ENCODE results near the gene HSPA8.

DNA sequence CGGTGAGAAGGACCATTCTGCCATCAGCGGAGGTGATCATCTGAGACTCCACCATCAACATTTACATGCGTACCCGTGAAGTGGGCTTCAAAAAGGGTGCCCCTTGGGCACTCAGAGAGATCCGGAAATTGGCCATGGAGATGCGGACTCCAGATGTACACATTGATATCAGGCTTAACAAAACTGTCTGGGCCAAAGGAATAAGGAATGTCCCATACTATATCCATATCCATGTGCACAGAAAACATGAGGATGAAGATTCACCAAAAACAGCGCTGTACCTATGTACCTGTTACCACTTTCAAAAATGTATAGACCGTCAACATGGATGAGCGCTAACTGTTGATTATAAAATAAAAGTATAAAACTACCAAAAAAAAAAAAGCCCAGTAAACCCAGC, 10.8 kb downstream of the HSPA8 start:
- no peak for TF ChIP-seq EZH2 (IDR thresholded peaks at IDR 0.05; ENCODE audit: borderline replicate concordance, insufficient read depth, low read depth, low read length, poor library complexity, severe bottlenecking)
- TF ChIP-seq, protein P1, sequence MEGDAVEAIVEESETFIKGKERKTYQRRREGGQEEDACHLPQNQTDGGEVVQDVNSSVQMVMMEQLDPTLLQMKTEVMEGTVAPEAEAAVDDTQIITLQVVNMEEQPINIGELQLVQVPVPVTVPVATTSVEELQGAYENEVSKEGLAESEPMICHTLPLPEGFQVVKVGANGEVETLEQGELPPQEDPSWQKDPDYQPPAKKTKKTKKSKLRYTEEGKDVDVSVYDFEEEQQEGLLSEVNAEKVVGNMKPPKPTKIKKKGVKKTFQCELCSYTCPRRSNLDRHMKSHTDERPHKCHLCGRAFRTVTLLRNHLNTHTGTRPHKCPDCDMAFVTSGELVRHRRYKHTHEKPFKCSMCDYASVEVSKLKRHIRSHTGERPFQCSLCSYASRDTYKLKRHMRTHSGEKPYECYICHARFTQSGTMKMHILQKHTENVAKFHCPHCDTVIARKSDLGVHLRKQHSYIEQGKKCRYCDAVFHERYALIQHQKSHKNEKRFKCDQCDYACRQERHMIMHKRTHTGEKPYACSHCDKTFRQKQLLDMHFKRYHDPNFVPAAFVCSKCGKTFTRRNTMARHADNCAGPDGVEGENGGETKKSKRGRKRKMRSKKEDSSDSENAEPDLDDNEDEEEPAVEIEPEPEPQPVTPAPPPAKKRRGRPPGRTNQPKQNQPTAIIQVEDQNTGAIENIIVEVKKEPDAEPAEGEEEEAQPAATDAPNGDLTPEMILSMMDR (IDR thresholded peaks at IDR 0.05): no peak
